Peyer's patch (tissue), 4 donors: ENCODE results near the gene CDK19.

ENCODE experiments used
- POLR2A ChIP-seq, 2 donors: fragments of 450-650 bp; IDR thresholded peaks; one replicate each; pipeline ENCODE4 v1.5.1; 2017; ENCODE audit warnings: antibody characterized with exemption in 2 of 2, mild to moderate bottlenecking in 2 of 2, moderate library complexity in 2 of 2
- TF ChIP-seq, protein P1 (sequence below), 6 experiments: fragments of 450-650 bp in 4 of 6; fragments of 200-600 bp in 2 of 6; sonication (generic) in 1 of 6; IDR thresholded peaks; one replicate each; pipeline ENCODE4 v1.5.1; 2017 to 2019; ENCODE audit warnings: antibody characterized with exemption in 6 of 6, mild to moderate bottlenecking in 3 of 6, moderate library complexity in 1 of 6

DNA sequence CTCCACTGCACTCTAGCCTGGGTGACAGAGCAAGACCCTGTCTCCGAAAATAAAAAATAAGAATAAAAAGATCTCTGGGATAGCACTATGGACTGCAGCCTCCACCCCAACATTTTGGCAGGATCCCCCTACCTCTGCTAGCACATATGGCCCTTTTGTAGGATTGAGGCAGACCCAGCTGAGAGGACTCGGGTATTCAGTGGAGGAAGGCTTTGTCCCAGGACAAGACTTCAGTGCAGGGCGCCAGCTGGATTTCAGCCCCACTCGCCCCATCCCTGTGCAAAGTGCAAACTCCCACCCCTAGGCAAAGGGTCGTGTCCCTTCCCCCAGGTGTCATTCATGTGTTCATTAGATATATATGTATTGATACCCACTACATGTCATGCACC lies 254.3 kb downstream of the CDK19 start:
- no peak for TF ChIP-seq POLR2A (IDR thresholded peaks at IDR 0.05)
- TF ChIP-seq, protein P1, sequence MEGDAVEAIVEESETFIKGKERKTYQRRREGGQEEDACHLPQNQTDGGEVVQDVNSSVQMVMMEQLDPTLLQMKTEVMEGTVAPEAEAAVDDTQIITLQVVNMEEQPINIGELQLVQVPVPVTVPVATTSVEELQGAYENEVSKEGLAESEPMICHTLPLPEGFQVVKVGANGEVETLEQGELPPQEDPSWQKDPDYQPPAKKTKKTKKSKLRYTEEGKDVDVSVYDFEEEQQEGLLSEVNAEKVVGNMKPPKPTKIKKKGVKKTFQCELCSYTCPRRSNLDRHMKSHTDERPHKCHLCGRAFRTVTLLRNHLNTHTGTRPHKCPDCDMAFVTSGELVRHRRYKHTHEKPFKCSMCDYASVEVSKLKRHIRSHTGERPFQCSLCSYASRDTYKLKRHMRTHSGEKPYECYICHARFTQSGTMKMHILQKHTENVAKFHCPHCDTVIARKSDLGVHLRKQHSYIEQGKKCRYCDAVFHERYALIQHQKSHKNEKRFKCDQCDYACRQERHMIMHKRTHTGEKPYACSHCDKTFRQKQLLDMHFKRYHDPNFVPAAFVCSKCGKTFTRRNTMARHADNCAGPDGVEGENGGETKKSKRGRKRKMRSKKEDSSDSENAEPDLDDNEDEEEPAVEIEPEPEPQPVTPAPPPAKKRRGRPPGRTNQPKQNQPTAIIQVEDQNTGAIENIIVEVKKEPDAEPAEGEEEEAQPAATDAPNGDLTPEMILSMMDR (IDR thresholded peaks at IDR 0.05), result no peak
